NCI-H2107 (cell line): ENCODE results near the gene RNF213.
A peak's percentile ranks its signal among the peaks of the same experiment; 100 is the strongest.

Source experiments
- DNase-seq: peaks from one replicate; lab custom pipeline; 2025; lab: John Stamatoyannopoulos, UW

RNF213 gene

DNA sequence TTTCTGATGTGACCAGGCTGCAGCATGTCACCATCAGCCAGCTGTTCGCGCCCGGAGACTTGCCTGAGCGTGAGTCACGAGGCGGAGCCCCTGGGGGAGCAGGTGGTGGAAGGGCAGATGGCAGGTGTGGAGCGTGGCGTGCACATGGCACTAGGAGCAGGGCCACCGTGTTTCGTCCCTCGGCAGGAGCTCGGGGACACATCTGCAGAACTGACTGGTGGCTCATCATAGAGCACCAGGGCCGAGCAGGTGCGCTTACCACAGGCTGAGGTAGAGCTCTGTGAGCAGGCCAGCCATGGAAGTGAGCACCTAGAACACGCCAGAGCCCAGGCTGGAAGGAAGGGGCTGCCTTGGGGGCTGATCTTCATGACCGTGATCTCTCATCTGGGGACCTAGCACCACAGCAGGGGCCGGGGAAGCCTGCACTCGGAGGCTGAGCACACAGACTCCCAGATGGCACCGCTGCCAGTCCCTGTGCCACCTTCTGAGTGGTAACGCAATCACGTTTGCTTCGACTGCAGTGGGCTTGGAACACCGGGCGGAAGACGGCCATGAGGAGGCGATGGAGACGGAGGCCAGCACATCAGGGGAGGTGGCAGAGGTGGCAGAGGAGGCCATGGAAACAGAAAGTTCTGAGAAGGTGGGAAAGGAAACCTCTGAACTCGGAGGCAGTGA is 92.5 kb downstream of the RNF213 start:
- no peak for DNase-seq

DNA sequence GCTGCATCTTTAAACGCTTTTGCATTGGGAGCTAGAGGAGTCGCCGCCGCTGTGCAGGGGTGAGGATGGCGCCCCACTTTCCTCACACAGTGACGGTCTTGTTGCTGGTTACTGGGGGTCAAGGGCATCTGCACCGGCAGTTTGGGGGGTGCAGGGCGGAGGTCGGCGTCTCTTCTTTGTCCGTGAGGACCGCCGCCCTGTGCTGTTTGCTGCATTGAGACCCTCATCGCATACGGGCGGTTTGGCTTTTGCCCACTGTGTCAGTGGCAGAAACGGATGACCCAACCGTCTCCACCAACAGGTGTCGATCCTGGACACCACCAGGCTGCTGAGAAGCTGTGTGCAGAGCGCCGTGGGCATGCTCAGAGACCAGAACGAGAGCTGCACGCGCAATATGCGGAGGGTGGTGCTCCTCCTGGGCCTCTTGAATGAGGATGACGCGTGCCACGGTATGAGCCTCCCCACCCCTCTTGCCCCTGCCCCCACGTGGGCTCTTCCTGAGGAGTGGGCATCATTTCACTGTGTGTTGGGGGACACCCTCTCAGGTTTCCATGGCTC is 93.1 kb downstream of the RNF213 start:
- no peak for DNase-seq

DNA sequence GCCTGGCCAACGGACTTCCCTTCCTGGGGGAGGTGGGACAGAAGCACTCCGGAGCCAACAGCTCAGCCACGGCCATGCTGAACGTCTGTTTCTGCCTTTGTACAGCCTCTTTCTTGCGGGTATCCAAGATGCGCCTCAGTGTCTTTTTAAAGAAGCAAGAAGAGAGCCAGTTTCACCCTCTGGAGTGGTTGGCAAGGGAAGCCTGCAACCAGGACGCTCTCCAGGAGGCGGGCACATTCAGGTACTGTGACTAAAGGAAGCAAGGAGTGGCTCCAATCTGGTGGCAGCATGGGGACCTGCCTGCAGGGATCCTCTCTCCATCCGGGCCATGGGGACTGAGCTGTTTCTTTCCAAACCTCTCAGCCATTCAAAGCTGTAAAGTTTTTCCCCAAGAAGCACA is 93.7 kb downstream of the RNF213 start:
- DNase-seq = no peak

DNA sequence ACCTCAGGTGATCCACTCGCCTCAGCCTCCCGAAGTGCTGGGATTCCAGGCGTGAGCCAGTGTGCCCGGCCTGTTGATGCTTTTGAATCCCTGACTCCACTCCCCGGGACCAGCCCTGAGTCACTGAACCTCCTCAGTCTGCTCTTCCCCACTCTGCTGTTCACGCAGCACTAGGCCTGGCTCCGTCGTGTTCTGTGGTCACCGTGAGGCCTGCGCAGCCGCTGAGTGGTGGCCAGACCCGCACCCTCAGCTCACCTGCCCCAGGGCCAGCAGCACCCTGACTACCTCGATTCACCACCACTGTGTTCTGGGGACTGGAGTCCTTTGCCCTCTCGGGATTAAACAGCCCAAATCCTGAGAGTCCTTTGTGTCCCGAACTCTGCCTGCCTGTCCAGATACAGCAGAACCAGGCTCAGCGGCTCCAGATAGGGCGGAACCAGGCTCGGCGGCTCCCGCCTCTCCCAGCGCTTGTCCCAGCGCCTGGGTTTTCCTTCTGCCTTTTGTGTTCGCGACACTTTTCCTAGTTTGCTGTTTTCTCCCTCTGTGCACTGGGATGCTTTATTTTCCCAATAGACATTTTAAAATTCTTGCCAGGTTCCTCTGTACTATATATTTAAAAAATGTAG is 95.7 kb downstream of the RNF213 start:
- DNase-seq = no peak

DNA sequence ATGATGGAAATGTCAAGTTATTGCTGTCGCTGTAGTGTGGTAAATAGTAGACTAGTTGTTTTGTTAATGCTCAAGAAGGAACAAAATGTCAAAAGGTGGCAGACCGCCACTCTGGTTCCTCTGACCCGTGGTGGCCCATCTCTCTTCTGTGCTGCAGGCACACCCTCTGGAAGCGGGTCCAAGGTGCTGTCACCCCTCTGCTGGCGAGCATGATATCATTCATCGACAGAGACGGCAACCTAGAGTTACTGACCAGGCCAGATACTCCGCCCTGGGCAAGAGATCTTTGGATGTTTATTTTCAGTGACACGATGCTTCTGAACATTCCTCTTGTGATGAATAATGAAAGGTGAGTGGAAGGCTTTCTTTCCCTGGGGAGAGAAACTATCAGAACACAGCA is 97.5 kb downstream of the RNF213 start:
- DNase-seq = no peak

DNA sequence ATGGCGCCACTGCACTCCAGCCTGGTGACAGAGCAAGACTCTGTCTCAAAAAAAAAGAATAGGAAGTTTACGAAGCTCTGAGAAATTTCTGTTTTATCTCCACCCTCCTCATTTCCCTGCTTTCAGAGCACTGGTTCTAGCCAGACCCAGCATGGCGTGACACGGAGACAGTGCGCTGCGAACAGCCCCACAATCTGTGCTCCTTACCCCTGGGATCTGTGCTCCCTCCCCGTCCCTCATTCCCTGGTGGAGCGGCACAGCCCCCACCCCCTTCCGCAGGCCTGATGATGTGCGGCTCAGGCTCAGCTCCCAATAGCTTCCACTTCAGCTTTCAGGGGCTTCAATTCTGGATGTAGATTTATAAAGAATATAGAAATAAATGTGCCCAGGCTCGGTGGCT is 98.2 kb downstream of the RNF213 start:
- no peak for DNase-seq

DNA sequence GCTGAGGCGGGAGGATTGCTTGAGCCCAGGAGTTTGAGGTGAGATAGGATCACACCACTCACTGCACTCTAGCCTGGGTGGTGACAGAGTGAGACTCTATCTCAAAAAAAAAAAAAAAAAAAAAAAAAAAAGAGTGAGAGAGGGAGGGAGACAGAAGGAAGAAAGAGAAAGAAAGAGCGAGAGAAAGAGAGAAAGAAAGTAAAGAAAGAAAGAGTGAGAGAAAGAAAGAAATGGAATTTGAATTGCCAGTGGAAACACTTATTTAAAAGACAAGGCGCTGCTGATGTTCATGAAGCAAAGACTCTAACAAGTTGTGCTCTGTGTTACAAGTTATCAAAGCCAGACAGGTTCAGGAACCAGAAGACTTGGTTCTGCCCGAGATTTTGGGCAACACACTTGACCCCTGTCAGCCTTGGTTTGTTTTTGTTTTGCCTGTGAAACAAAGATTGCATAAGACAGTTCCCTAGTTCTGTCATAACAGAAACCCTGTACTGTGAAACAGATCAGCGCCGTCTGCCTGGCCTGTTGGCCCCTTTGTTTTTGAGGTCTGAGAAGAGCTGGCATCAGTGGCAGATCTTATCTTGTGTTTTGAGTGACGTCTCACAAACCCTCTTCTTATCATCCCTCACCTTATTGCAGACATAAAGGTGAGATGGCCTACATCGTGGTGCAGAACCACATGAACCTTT is 98.9 kb downstream of the RNF213 start:
- no peak for DNase-seq

DNA sequence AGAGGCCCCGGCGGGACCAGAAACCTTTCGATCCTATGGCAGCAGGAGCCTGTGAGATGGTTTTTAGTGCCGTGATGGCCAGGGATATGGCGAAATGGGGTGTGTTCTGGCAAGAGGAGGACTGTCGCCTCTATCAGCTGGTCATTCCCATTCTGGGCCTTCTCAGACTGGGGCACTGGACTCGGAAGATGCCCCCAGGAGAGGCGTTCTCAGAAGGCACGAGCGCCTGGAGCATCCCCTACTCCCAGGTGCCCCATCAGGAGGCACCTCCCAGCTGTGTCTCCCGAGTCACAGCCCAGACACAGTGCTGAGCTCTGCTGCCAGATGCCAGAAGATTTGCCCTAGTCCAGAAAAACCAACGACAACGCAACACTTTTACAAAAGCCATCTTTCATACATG is 99.7 kb downstream of the RNF213 start:
- DNase-seq = no peak

DNA sequence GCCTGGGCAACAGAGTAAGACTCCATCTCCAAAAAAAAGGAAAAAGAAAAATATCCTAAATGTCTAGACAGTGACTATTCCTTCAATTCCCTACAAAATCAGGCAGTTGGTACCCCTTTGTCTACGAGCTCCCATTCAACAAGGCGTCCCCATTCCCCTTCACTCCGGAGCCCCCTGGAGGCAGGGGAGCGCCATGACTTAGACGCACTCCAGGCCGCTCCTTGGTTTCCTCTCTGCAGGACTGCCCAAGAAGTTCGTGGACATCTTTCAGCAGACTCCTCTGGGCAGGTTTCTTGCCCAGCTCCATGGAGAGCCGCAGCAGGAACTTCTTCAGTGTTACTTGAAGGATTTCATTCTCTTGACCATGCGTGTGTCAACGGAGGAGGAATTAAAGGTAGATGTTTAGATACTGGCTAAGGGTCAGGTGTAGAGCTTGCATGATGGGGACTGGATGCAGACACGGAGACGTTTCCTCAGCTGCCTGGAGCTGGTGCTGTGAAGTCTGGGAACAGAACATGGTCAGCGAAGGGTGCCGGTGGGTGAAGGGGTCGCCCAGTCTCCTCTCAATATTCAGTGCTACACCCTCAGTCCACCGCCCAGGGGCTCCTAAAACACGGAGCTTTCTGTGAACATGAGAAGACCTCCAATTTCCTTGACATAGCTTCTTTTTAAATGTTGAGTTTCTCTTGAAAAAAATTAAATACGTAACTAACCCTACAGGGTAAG is 101.0 kb downstream of the RNF213 start:
- no peak for DNase-seq

DNA sequence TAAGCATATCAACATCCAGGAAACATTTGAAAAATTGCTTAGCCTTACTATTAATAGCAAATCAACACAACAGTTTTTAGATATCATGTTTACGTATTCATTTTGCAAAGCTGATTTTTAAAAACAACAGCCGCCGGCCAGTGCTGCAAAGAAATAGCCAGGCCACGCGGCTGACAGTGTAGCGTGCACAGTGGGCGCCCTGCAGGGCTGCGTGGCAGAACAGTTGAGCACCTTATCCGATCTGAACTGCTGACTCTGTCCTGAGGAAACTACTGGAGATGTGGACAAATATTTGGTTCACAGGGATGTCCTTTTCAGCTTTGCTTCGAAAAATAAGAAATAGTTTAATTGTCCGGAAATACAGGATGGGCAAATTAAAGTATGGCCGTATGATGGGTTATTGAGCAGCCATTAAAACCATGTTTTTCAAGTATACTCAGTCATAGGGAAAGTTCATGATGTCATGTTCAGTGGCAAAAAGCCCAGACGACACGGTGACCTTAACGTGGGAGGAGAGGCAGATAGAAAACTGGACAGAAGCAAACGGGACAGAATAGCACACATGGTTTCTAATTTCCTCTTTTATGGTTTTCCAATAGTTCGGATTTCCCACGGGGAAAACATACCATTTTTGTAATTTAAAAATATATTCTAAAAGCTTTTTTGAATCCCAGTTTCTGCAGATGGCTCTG is 101.9 kb downstream of the RNF213 start:
- no peak for DNase-seq

DNA sequence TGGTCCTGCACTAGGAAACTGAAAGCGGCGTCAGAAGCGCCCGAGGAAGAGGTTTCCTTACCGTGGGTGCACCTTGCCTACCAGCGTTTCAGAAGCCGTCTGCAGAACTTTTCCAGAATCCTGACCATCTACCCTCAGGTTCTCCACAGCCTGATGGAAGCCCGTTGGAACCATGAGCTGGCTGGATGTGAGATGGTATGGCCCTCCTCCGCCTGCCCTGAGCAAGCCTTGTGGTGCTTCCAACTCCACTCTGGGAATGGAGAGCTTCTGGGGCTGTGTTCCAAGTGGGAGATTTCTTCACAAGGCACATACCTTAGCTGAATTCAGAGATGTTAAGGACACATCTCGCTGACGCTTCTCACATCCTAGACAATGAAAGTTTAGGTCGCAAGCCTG is 102.5 kb downstream of the RNF213 start:
- DNase-seq = no peak

DNA sequence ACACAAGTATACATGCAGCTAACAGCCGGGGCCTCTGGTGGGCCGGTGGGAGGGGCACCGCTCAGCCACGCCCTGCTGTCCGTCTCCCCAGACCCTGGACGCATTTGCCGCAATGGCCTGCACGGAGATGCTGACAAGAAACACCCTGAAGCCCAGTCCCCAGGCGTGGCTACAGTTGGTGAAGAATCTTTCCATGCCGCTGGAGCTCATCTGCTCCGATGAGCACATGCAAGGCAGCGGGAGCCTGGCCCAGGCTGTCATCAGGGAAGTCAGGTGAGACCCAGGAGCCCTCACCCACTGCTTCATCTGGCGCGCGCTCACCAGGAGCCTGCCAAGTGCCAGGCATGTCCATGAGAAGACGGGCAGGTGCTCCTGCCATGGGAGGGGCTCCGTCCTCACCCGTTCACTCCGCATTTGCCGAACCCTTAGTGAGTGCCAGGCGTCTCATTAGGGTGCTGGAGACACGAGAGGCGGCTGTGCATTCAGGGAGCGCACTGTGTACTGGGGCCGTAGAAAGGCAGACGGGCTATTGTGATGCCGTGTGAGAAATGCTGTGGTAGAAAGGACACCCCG is 103.0 kb downstream of the RNF213 start:
- peak; percentile 45 for DNase-seq

DNA sequence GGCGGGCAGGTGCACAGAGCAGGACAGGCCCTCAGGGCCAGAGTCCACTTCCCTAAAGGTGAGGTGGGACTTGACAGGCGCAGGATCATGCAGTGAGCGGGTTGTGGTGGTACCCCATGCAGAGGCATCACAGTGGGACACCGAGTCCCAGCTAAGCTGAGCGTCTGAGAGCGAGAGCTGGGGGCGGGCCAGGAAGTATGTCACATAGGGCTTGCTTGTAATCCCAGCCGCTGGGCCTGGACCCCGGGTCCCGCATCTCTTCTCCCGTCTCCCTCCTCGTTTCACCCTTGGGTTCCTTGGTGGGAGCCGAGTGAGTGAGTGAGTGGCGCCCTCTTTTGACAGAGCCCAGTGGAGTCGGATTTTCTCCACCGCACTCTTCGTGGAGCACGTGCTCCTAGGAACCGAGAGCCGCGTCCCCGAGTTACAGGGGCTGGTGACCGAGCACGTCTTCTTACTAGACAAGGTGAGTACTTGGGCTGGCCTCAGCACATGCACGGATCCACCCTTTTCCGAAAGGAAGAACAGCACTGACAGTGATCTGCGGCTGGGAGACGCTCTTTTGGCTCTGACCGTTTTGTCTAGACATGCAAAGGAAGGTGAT is 103.5 kb downstream of the RNF213 start:
- peak; percentile 12 for DNase-seq

DNA sequence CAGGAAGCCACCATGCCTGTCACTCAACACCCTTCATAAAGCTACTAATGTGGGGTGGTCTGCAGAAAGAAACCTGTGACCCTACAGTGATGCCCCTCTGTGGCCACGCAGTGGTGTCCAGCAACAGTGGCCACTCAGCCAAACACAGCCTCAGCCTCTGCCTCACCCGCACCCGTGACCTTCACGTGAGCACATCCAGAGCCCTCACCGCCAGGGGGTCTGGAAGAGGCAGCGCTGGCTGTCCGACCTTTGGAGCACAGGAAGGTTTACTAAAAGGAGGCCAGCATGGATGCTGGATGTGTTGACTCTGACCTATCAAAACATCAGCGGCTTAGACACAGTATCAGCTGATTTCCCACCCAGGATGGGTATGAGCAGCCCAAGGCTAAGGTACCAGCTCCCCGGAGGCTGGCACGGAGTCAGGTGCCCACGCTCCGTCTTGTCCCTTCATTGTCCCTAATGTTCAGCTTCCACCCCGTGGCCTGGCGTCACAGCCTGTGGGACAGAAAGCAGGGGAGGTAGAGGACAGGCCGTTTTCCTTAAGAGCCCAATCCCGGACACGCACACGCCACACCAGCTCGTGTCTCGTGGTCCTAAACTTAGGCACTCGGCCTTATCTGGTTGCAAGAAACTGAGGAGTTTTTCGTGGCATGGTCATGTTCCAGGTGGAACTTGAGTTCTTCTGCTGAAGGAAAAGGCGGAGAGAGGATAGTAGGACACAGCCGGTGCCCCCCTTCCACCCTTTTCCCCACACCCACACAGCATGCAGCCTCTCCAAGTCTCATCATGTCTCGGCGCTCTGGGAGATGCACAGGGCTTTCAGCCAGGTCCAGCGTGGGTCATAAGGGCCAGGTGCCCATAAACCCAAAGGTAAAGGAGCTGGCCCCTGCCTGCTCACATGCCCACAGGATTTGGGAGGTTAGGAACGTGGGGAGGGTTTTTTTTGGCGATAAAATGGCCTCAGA is 104.6 kb downstream of the RNF213 start:
- DNase-seq = no peak

DNA sequence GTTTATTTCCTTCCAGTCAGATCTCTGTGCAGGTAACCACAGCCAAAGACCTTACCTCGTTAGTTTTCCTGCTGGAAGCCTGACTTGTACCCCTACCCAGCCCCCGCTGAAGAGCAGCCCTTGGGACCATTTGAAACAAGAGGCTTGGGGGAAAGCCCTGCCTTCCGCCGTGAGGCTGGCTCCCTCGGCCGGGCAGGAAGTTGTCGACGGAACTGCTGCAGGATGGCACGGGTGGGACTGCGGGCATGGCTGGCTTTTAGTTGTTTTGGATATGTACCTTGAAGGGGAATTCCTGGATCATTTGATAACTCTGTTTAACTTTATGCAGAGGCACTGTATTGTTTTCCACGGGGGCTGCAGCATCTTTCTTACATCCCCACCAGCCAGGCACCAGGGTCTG is 105.3 kb downstream of the RNF213 start:
- DNase-seq = no peak

DNA sequence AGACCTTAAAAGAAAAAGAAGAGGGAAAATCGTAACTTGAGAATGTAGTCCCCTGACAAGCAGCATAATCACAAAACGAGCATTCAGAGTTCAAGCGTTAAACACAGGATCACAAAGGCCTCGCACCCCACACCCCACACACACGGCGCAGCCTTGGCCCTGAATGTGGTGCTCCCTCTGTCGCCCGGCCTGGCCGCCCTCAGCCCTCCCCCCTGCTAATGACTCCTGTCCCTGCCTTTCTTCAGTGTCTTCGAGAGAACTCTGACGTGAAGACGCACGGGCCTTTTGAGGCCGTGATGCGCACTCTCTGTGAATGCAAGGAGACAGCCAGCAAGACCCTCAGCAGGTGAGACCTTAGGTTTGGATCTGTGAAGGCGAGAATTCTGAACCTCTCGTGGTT is 106.9 kb downstream of the RNF213 start:
- DNase-seq = no peak

DNA sequence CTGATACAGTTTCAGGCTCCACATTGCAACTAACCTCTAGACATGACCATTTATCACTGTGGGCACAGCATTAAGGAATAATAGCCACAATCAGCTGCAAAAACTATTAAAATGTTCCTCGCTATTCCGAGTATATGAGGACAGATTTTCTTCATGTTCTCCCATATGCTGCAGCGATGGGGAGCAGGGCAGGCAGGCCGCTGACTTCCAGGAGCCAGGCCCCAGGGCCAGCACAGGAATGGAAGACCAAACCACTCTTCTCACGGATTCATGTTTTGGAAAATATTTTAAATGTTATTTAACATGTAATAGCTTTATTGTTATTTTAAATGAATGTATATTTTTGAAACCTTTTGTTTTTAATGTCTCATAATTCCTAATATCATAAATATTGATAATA is 110.5 kb downstream of the RNF213 start:
- DNase-seq = no peak

DNA sequence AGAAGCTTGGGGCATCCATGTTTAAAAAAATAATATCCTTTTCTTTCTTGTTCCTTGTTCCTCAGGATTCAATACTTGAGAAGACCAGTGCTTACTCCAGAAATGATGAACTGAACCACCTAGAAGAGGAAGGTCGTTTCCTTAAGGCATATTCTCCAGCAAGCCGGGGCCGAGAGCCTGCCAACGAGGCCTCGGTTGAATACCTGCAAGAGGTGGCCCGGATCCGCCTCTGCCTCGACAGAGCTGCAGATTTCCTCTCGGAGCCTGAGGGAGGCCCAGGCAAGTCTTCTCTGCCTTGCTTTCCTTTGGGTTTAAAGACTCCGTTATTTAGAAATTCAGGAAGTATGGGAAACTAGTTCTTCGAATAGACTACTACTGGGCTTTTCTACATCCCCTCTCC is 111.8 kb downstream of the RNF213 start:
- DNase-seq = no peak

DNA sequence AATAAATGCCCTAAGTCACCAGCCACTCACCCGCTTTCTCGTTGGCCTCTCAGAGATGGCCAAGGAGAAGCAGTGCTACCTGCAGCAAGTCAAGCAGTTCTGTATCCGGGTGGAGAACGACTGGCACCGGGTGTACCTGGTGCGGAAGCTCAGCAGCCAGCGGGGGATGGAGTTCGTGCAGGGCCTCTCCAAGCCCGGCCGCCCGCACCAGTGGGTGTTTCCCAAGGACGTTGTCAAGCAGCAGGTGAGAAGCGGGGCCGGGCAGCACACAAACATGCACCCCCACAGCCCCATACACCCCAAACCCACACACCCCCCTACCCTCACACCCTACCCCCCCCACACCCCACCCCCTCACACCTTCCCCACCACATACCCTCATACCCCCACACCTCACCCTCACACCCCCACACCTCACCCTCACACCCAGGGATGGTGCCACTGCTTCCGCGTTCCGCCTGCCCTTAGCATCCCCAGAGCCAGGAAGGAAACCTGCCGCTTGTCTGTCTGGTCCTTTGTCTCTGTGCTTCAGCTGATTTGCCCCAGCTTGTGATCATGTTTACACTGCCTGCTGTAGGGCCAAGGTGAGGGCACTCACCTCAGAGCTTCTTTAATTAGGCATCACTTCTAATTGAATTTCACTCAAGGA is 112.4 kb downstream of the RNF213 start:
- DNase-seq = no peak
